T-helper 2 cell treated with Interferon-gamma antibody and Interleukin-4, amounts not matched to agents 5 μg/mL and 100 μg/mL, for 36 hours (primary cell): ENCODE data around the gene PTPN4.

ENCODE experiments used
- DNase-seq: peaks from one replicate; pipeline ENCODE4 v3.0.0; 2021; ENCODE audit warnings: low spot score
- H3K27ac Mint-ChIP-seq: one replicate; pipeline ENCODE4 v1.8.0; 2021; ENCODE audit warnings: mild to moderate bottlenecking, mixed read lengths
- H3K27me3 Mint-ChIP-seq: one replicate; pipeline ENCODE4 v1.8.0; 2021; ENCODE audit warnings: low read depth, mixed read lengths
- H3K36me3 Mint-ChIP-seq: one replicate; pipeline ENCODE4 v1.8.0; 2021; ENCODE audit warnings: low read depth, mixed read lengths
- H3K4me1 Mint-ChIP-seq: one replicate; pipeline ENCODE4 v1.8.0; 2021; ENCODE audit warnings: low read depth, mixed read lengths
- H3K4me3 Mint-ChIP-seq: one replicate; pipeline ENCODE4 v1.8.0; 2022; ENCODE audit warnings: mild to moderate bottlenecking, moderate library complexity, mixed read lengths
- H3K9me3 Mint-ChIP-seq: one replicate; pipeline ENCODE4 v1.8.0; 2021; ENCODE audit warnings: mixed read lengths

PTPN4 gene

GRCh38 chr2:119764832-119765231 lies 5.1 kb downstream of the PTPN4 start:
- H3K36me3 Mint-ChIP-seq = peaks cover 7% of the 10 kb centered on the region
- no peak overlapping the region for H3K27ac Mint-ChIP-seq
- no peak overlapping the region for H3K4me3 Mint-ChIP-seq
- peaks cover 35% of the 10 kb centered on the region for H3K4me1 Mint-ChIP-seq
- DNase-seq = no peak
- H3K9me3 Mint-ChIP-seq = no peaks in the 10 kb centered on the region
- no peaks in the 10 kb centered on the region for H3K27me3 Mint-ChIP-seq

- Mint-ChIP-seq H3K4me1 (peaks cover 35% of the 10 kb centered on the region), H3K9me3 (no peaks in the 10 kb centered on the region), H3K27ac (no peak overlapping the region), H3K4me3 (no peak overlapping the region), H3K36me3 (peaks cover 7% of the 10 kb centered on the region), H3K27me3 (no peaks in the 10 kb centered on the region)
- DNase-seq = no peak
These were observed 5.8 kb downstream of the PTPN4 start for GRCh38 chr2:119765433-119766002.

GRCh38 chr2:119766944-119767343 lies 7.2 kb downstream of the PTPN4 start:
- Mint-ChIP-seq H3K4me3 (no peak overlapping the region), H3K4me1 (peaks cover 33% of the 10 kb centered on the region), H3K27ac (no peak overlapping the region), H3K36me3 (peaks cover 12% of the 10 kb centered on the region), H3K9me3 (no peaks in the 10 kb centered on the region), H3K27me3 (no peaks in the 10 kb centered on the region)
- DNase-seq = no peak

GRCh38 chr2:119768742-119769141 lies 9.0 kb downstream of the PTPN4 start:
- no peak for DNase-seq
- Mint-ChIP-seq H3K27ac (no peak overlapping the region), H3K36me3 (peaks cover 11% of the 10 kb centered on the region), H3K27me3 (no peaks in the 10 kb centered on the region), H3K4me1 (peaks cover 25% of the 10 kb centered on the region), H3K4me3 (no peak overlapping the region), H3K9me3 (no peaks in the 10 kb centered on the region)

- no peak for DNase-seq
- Mint-ChIP-seq H3K27ac (no peak overlapping the region), H3K4me3 (no peak overlapping the region), H3K36me3 (peaks cover 14% of the 10 kb centered on the region), H3K27me3 (no peaks in the 10 kb centered on the region), H3K4me1 (peaks cover 25% of the 10 kb centered on the region), H3K9me3 (no peaks in the 10 kb centered on the region)
These were observed 9.9 kb downstream of the PTPN4 start for GRCh38 chr2:119769645-119770044.

GRCh38 chr2:119771331-119771730 lies 11.6 kb downstream of the PTPN4 start:
- Mint-ChIP-seq H3K27me3 (no peaks in the 10 kb centered on the region), H3K36me3 (peaks cover 9% of the 10 kb centered on the region), H3K27ac (no peak overlapping the region), H3K4me1 (peaks cover 18% of the 10 kb centered on the region), H3K4me3 (no peak overlapping the region), H3K9me3 (no peaks in the 10 kb centered on the region)
- no peak for DNase-seq

GRCh38 chr2:119772128-119772527 lies 12.4 kb downstream of the PTPN4 start:
- no peak overlapping the region for H3K4me3 Mint-ChIP-seq
- H3K9me3 Mint-ChIP-seq = no peaks in the 10 kb centered on the region
- H3K4me1 Mint-ChIP-seq = peaks cover 16% of the 10 kb centered on the region
- no peak overlapping the region for H3K27ac Mint-ChIP-seq
- DNase-seq = no peak
- no peaks in the 10 kb centered on the region for H3K27me3 Mint-ChIP-seq
- peaks cover 9% of the 10 kb centered on the region for H3K36me3 Mint-ChIP-seq

GRCh38 chr2:119772767-119773166 lies 13.0 kb downstream of the PTPN4 start:
- H3K27me3 Mint-ChIP-seq = no peaks in the 10 kb centered on the region
- DNase-seq = no peak
- no peak overlapping the region for H3K4me3 Mint-ChIP-seq
- no peaks in the 10 kb centered on the region for H3K9me3 Mint-ChIP-seq
- peaks cover 9% of the 10 kb centered on the region for H3K36me3 Mint-ChIP-seq
- peaks cover 16% of the 10 kb centered on the region for H3K4me1 Mint-ChIP-seq
- no peak overlapping the region for H3K27ac Mint-ChIP-seq

GRCh38 chr2:119774026-119774425 lies 14.3 kb downstream of the PTPN4 start:
- Mint-ChIP-seq H3K36me3 (peaks cover 9% of the 10 kb centered on the region), H3K27ac (no peak overlapping the region), H3K27me3 (no peaks in the 10 kb centered on the region), H3K4me3 (no peak overlapping the region), H3K4me1 (peaks cover 16% of the 10 kb centered on the region), H3K9me3 (no peaks in the 10 kb centered on the region)
- no peak for DNase-seq

GRCh38 chr2:119775102-119775501 lies 15.4 kb downstream of the PTPN4 start:
- Mint-ChIP-seq H3K4me3 (no peak overlapping the region), H3K36me3 (peaks cover 9% of the 10 kb centered on the region), H3K9me3 (no peaks in the 10 kb centered on the region), H3K4me1 (peaks cover 16% of the 10 kb centered on the region), H3K27me3 (no peaks in the 10 kb centered on the region), H3K27ac (no peak overlapping the region)
- no peak for DNase-seq

- H3K4me3 Mint-ChIP-seq = no peak overlapping the region
These were observed 22.7 kb downstream of the PTPN4 start for GRCh38 chr2:119782308-119783027.

GRCh38 chr2:119784876-119785275 lies 25.2 kb downstream of the PTPN4 start:
- H3K4me3 Mint-ChIP-seq = no peak overlapping the region
- H3K4me1 Mint-ChIP-seq = no peaks in the 10 kb centered on the region
- peaks cover 6% of the 10 kb centered on the region for H3K9me3 Mint-ChIP-seq
- DNase-seq = no peak
- H3K27ac Mint-ChIP-seq = no peak overlapping the region
- no peaks in the 10 kb centered on the region for H3K27me3 Mint-ChIP-seq
- peaks cover 10% of the 10 kb centered on the region for H3K36me3 Mint-ChIP-seq

More at GRCh38 chr2:119782308-119783027, 22.7 kb downstream of the PTPN4 start:
- H3K36me3 Mint-ChIP-seq = no peaks in the 10 kb centered on the region
- DNase-seq = no peak
- no peaks in the 10 kb centered on the region for H3K9me3 Mint-ChIP-seq
- no peak overlapping the region for H3K27ac Mint-ChIP-seq
- H3K4me1 Mint-ChIP-seq = no peaks in the 10 kb centered on the region
- H3K27me3 Mint-ChIP-seq = no peaks in the 10 kb centered on the region

GRCh38 chr2:119786295-119786694 lies 26.6 kb downstream of the PTPN4 start:
- no peak overlapping the region for H3K27ac Mint-ChIP-seq

GRCh38 chr2:119788752-119789151 lies 29.0 kb downstream of the PTPN4 start:
- peaks cover 40% of the 10 kb centered on the region for H3K9me3 Mint-ChIP-seq
- H3K4me3 Mint-ChIP-seq = no peak overlapping the region
- no peak overlapping the region for H3K27ac Mint-ChIP-seq
- H3K27me3 Mint-ChIP-seq = no peaks in the 10 kb centered on the region
- no peaks in the 10 kb centered on the region for H3K4me1 Mint-ChIP-seq
- peaks cover 37% of the 10 kb centered on the region for H3K36me3 Mint-ChIP-seq
- no peak for DNase-seq

More at GRCh38 chr2:119786295-119786694, 26.6 kb downstream of the PTPN4 start:
- Mint-ChIP-seq H3K27me3 (no peaks in the 10 kb centered on the region), H3K4me3 (no peak overlapping the region), H3K36me3 (peaks cover 20% of the 10 kb centered on the region), H3K4me1 (no peaks in the 10 kb centered on the region), H3K9me3 (peaks cover 18% of the 10 kb centered on the region)
- no peak for DNase-seq

- Mint-ChIP-seq H3K9me3 (peaks cover 40% of the 10 kb centered on the region), H3K27ac (no peak overlapping the region), H3K4me1 (no peaks in the 10 kb centered on the region), H3K27me3 (no peaks in the 10 kb centered on the region), H3K4me3 (no peak overlapping the region), H3K36me3 (peaks cover 44% of the 10 kb centered on the region)
- no peak for DNase-seq
These were observed 30.7 kb downstream of the PTPN4 start for GRCh38 chr2:119790466-119790865.
